DMS53 (cell line): ENCODE data around the gene CSMD2.

Experiments used
- DNase-seq: peaks from one replicate; lab custom pipeline; 2025; lab: John Stamatoyannopoulos, UW

Gene CSMD2

GRCh38 chr1:33960188-33960895, 204.7 kb downstream of the CSMD2 start:
- no peak for DNase-seq

DNA sequence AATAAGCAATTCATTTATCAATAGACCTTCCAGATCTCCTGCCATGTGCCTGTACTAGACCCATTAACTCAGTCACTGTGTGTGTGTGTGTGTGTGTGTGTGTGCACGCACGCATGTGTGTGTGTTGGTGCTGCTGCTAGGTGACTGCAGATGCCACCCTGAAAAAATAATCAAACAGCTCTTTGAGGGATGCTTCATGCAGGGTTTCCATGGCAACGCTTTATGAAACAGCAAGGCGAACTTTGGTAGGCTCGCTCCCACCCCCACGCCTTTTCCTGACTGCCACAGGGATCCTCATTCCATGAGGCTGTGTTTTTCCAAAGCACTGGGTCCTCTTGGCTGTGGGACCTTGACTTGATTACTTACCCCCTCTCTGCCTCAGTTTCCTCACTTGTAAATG, 207.2 kb downstream of the CSMD2 start:
- DNase-seq = peak; percentile 52

- DNase-seq = no peak
Observed at GRCh38 chr1:33955096-33955495, 209.9 kb downstream of the CSMD2 start.

GRCh38 chr1:33949570-33949969, 215.5 kb downstream of the CSMD2 start:
- DNase-seq = no peak

GRCh38 chr1:33948291-33948690, 216.7 kb downstream of the CSMD2 start:
- DNase-seq = no peak

GRCh38 chr1:33946836-33947235, 218.2 kb downstream of the CSMD2 start:
- no peak for DNase-seq

DNA sequence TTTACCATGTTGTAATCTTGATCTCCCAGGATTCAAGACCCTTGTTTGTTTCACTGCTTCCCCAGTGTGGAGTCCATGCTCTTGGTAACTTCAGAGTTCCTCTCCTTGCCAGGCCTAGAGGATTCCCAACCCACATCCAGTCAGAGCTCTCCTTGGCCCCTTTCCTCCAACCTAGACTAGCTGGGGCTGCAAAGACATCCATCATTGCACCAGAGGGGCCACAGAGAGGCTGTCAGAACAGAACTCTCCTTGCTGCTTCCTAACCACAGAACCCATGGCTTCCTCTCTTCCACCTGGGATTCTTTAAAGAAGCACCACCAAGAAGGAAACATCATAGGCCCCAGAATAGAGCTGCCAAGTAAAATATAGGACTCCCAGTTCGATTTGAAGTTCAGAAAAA, 220.2 kb downstream of the CSMD2 start:
- no peak for DNase-seq

DNA sequence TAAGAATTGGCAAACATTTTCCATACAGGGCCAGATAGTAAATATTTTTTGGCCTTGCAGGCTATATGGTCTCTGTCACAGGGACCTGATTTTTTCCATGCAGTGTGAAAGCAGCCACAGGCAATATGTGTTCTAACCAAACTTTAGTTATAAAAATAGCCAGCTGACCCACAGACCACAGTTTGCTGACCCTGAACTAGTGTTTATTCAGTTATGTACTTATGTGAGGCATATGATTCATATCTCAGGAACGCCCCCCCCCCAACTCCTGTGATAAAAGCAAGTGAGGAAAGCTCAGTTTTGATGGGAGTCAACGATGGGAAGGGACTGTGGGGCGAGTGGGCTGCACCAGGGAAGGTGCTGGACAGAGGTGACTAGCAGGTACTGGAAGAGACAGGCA, 221.1 kb downstream of the CSMD2 start:
- DNase-seq = peak; percentile 17

DNA sequence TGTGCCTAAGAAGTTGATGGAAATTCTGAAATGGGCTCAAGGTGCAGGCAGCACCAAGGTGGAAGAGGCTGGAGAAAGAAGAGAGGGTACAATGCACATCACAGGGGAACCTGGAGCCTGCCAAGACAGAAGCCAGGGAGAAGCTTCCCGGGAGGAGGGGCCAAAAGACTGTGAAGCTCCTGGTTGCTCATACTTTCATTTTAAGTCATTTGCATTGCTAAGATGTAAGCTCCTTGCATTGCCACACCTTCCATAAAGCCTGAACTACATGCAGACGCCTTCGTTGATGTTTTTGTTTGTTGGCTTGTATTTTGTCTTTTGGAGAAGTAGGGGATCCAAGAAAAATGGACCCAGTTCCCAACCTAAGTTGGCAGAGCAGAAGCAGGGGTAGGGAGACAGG, 232.2 kb downstream of the CSMD2 start:
- no peak for DNase-seq

- no peak for DNase-seq
Observed at GRCh38 chr1:33931111-33931475, 233.9 kb downstream of the CSMD2 start.

DNA sequence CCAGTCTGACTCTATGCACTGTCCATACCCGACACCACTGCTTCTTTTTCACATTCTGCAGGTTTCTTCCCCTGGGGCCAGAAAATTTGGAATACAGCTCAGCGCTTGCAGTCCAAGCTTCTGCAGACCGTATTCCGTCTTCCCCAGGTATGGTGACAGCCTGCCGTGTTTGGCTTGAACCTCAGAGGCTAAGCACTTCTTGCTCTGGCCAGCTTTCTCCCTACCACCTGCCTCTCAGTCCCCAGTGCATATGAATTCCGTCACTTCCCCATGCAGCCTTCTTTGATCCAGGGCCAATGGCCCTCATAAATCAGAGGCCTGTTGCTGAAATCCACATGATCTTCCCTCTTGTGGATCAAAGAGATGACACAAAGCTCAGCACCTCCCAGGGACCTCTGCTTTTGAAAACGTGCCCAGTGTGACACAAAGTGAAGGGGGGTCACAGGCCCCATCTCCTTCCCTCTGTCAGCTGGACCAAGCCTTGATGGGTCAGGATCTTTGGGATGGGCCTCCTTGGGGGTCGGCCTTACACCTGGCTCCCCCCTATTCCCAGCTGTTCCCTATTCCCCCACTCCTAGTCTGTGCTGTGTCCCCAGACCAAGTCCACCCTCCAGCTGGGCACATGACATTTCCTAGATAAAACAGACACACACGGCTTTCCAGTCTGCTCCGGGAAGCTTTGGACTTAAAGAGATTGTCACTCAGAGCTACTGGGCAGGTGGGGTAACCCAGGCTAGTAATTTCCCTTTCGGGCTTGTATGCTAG, 234.5 kb downstream of the CSMD2 start:
- DNase-seq = peak; percentile 26

DNA sequence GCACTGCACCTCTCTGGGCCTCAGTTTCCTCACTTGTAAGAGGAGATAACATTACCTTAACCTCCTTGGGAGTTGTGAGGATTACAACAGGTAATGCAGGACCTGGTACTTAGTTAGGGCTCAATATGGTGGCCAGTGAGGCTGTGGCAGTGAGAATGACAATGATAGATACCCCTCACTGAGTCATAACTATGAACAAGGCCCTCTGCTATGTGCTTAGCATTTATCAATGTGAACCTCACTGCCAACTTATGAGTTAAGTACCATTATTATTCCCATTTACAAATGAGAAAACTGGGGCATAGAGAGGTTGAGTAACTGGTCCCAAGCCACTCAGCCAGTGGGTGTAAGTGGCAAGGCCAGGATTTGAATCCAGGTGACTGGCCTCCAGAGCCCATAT, 236.8 kb downstream of the CSMD2 start:
- DNase-seq = no peak

GRCh38 chr1:33927721-33928120, 237.3 kb downstream of the CSMD2 start:
- DNase-seq = no peak

GRCh38 chr1:33925586-33925985, 239.4 kb downstream of the CSMD2 start:
- DNase-seq = no peak

DNA sequence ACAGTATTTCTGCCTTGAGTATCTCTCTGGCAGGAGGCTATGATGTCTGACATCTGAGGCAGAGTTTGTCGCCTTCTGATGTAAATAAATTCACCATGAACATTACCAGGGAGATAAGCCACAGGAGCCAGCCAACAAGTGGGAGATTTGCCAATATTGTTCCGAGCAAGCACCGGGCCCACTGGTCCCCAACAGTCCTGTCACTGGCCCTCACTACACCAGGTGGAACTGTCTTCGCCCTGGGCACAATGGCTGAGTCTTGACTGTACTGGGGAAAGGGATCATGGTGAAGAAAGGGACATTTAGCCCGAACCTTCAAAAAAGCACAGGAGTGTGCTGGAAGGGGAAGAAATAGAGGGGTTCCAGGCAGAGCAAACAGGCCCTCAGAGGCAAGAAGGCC, 243.7 kb downstream of the CSMD2 start:
- no peak for DNase-seq

DNA sequence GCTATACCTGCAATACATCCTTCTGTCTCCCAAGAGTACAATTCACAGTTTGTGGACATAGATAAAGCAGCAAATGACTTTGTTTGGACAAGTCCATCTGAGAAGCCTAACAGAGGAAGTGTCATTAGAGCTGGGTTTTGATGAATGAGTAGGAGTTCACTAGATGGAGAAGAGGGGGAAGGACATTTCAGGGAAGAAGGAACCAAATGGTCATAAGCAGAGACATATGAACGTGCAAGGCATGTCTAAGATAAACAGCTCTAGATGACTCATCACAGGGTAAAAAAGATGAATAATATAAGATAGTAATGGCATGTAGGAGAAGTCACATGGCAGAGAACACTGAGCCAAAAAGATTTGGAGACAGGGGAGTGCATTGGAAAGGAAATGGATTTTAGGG, 246.7 kb downstream of the CSMD2 start:
- peak; percentile 21 for DNase-seq

DNA sequence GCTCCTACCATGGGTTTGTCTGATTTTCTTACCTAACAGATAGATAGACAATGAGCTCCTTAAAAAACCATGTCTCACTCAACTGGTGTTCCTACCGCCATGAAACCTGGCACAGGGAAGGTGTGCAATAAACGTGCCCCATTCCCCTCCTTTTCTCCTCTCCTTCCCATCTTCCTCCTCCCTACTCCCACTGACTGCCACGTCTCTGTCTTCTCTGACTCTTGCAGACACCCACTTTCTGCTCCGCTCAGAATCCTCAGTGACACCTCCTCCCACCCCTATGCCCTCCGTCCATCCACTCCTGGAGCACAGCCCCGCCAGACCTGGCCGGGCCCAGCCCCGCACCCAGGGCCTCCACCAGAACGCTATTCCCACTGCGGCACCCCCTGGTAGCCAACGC, 248.2 kb downstream of the CSMD2 start:
- no peak for DNase-seq

DNA sequence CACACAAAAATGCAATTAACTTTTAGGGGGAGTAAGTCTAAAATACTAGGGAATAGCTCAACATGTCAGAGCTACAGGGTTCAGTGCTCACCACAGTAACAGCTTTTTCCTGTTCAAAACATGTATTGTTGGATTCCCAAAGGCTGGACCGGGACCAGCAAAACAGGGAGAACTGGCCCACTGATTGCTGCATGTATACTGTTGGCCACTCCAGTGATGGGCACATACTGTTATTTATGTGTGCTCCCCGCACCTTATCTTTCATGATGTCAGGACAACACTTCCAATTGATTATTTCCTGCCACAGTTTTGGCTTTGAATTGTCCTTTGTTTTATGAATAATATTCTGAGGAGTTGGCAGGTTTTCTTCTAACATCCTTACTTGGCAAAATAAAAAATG, 250.5 kb downstream of the CSMD2 start:
- DNase-seq = no peak

GRCh38 chr1:33908324-33908956, 256.6 kb downstream of the CSMD2 start:
- DNase-seq = no peak

GRCh38 chr1:33906156-33906555, 258.9 kb downstream of the CSMD2 start:
- no peak for DNase-seq

- no peak for DNase-seq
Observed at GRCh38 chr1:33905241-33905640, 259.8 kb downstream of the CSMD2 start.

GRCh38 chr1:33903210-33903589, 261.8 kb downstream of the CSMD2 start:
- peak; percentile 44 for DNase-seq

- DNase-seq = peak; percentile 23
Observed at GRCh38 chr1:33902486-33903209, 262.4 kb downstream of the CSMD2 start.
